ENCODE measurements around the gene HLA-A.

- TF ChIP-seq CTCF (IDR thresholded peaks at IDR 0.05) (no peak), POLR2A (IDR thresholded peaks at IDR 0.05) (no peak)
Measured at GRCh38 chr6:29935273-29935955, 6.9 kb upstream of the HLA-A start.

Data from right lobe of liver (tissue), 4 donors.